Breast epithelium (tissue), 4 donors: Measurements from ENCODE around the gene CDH4. TPM values are rescaled to one million over a fixed set of nuclear protein-coding genes. Genes with fewer than 3 reads are reported as not detected.

ENCODE experiments used
- DNase-seq, 2 donors: peaks; one replicate each; pipeline ENCODE4 v3.0.0-alpha.2; 2019; ENCODE audit warnings: low spot score in 2 of 2
- H3K27ac ChIP-seq, 2 donors: fragments of 200-600 bp; sonication (generic) in 1 of 2; one replicate each; pipeline ENCODE4 v1.5.1; 2016 to 2019; ENCODE audit warnings: mild to moderate bottlenecking in 1 of 2
- H3K27me3 ChIP-seq, 2 donors: fragments of 200-600 bp; sonication (generic) in 1 of 2; one replicate each; pipeline versions ENCODE4 v1.5.1 to v1.6.0; 2017 to 2019; ENCODE audit warnings: control low read depth in 1 of 2, mild to moderate bottlenecking in 1 of 2
- H3K36me3 ChIP-seq: fragments of 200-600 bp; one replicate; pipeline ENCODE4 v1.5.1; 2019
- H3K4me1 ChIP-seq, 2 donors: fragments of 200-600 bp; sonication (generic); one replicate each; pipeline ENCODE4 v1.5.1; 2016 to 2019; ENCODE audit warnings: control low read depth in 1 of 2
- H3K4me3 ChIP-seq, 3 donors: fragments of 200-600 bp; sonication (generic); 1 replicate in 2 of 3; 2 replicates in 1 of 3; pipeline ENCODE4 v1.5.1; 2016 to 2019; ENCODE audit warnings: mild to moderate bottlenecking in 3 of 3, moderate library complexity in 2 of 3
- H3K9me3 ChIP-seq, 2 donors: fragments of 200-600 bp; sonication (generic) in 1 of 2; one replicate each; pipeline ENCODE4 v1.5.1; 2016 to 2019; ENCODE audit warnings: control low read depth in 1 of 2
- CTCF ChIP-seq, 3 donors: fragments of 450-650 bp; IDR thresholded peaks; one replicate each; pipeline ENCODE4 v1.5.1; 2016 to 2017; ENCODE audit warnings: antibody characterized with exemption in 3 of 3, mild to moderate bottlenecking in 3 of 3, moderate library complexity in 3 of 3
- POLR2A ChIP-seq: fragments of 450-650 bp; IDR thresholded peaks from one replicate; pipeline ENCODE4 v1.6.1; 2016; ENCODE audit warnings: antibody characterized with exemption, mild to moderate bottlenecking, moderate library complexity
- POLR2AphosphoS5 ChIP-seq, 3 donors: sonication (generic); formaldehyde crosslinking; IDR thresholded peaks; one replicate each; pipeline ENCODE4 v1.6.1; 2017; ENCODE audit warnings: antibody characterized with exemption in 3 of 3
- intact Hi-C: fragments of 100-400 bp; cut with DNase I; formaldehyde crosslinking; loops from one replicate; pipeline ENCODE4 v1.15.1; 2023; ENCODE audit warnings: low total_unique reads
- total RNA-seq, 3 donors: library from RNA; depleted of rRNA; stranded (reverse); fragments of >200 nt; gene quantifications; one replicate each; pipeline ENCODE4 v1.1.0, GENCODE V29; 2016

The CDH4 gene
- total RNA-seq, 3 donors from 2014 or later: under 0.01 TPM; not detected in 2

GRCh38 chr20:61857884-61858283 is 605.8 kb downstream of the CDH4 start:
- intact Hi-C loops: no loop called here
- no peaks in the 10 kb centered on the region for H3K4me1 ChIP-seq
- no peak for DNase-seq

DNA sequence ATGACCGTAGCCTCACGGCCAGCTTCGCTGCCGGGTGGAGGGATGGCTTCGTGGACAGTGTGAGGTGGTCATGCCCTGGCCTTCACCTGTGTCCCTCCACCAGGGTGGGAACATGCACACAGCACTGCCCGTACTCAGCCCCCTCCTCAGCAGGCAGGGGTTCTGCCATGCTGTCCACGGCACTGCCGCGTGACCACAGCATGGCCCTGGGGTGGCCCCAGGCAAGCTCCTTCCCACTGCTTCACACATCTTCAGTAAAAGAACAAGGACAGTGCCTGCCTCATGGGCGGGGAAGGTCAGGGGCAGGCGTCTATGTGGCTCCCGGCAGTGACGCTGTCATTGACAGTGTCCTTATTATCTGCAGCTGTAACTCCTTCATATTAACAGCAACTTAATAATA is 607.7 kb downstream of the CDH4 start:
- Histone ChIP-seq H3K27me3 (no peaks in the 10 kb centered on the region), H3K4me3 (no peak overlapping the region), H3K9me3 (no peaks in the 10 kb centered on the region), H3K4me1 (no peaks in the 10 kb centered on the region), H3K36me3 (no peaks in the 10 kb centered on the region), H3K27ac (no peak overlapping the region)
- DNase-seq: no peak
- TF ChIP-seq CTCF (IDR thresholded peaks at IDR 0.05): no peak
- intact Hi-C loops: no loop called here

More at GRCh38 chr20:61857884-61858283, 605.8 kb downstream of the CDH4 start:
- no peaks in the 10 kb centered on the region for H3K27me3 ChIP-seq
- TF ChIP-seq POLR2A (no peak), CTCF (IDR thresholded peaks at IDR 0.05) (no peak), POLR2AphosphoS5 (IDR thresholded peaks at IDR 0.05) (no peak)
- no peak overlapping the region for H3K4me3 ChIP-seq
- no peak overlapping the region for H3K27ac ChIP-seq
- no peaks in the 10 kb centered on the region for H3K36me3 ChIP-seq
- H3K9me3 ChIP-seq: no peaks in the 10 kb centered on the region

DNA sequence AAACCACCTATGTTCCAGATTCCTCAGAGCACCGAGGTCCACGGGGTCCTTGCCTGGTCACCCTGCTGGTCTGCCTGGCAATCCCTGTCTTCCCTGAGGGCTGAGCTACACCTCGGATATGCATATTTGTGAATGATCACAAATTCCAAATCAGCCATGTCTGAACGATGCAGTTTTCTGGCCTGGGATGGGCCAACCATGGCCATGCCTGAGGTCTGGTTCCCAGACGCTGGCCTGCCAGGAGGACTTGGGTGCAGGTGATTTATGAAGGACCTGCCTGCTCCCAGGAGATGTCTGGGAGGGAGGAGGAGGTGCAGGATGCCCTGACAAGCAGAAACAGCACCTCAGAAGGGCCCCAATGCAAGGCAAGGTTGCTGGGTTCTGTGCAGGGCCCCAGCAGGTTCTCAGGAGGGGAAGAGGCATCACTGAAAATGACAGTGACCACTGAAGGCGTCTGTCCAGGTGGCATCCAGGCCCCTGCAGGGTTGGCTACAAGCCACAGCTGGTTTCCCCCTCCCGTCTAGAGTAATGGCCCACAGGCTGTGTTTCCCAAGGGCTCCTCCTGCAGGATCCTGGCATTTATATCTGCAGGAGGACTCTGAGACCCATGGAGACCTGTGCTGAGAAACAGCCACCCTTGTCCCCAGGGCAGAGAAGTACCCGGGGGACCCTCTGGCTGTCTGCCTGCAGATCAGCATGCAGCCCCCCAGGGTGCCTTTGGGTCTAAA is 608.4 kb downstream of the CDH4 start:
- no peaks in the 10 kb centered on the region for H3K4me1 ChIP-seq
- H3K27ac ChIP-seq: no peak overlapping the region
- intact Hi-C loops: no loop called here
- no peaks in the 10 kb centered on the region for H3K9me3 ChIP-seq
- H3K36me3 ChIP-seq: no peaks in the 10 kb centered on the region
- no peaks in the 10 kb centered on the region for H3K27me3 ChIP-seq
- TF ChIP-seq POLR2A (no peak), CTCF (IDR thresholded peaks at IDR 0.05) (no peak), POLR2AphosphoS5 (IDR thresholded peaks at IDR 0.05) (no peak)
- DNase-seq: no peak
- no peak overlapping the region for H3K4me3 ChIP-seq

GRCh38 chr20:61861054-61861841 is 609.2 kb downstream of the CDH4 start:
- TF ChIP-seq POLR2AphosphoS5 (IDR thresholded peaks at IDR 0.05) (no peak), POLR2A (no peak), CTCF (IDR thresholded peaks at IDR 0.05) (no peak)
- H3K9me3 ChIP-seq: no peaks in the 10 kb centered on the region
- intact Hi-C loops: no loop called here
- H3K4me3 ChIP-seq: no peak overlapping the region
- H3K27ac ChIP-seq: no peak overlapping the region
- H3K4me1 ChIP-seq: no peaks in the 10 kb centered on the region
- H3K36me3 ChIP-seq: no peaks in the 10 kb centered on the region
- peaks cover 0 to 5% of the 10 kb centered on the region in 2 donors for H3K27me3 ChIP-seq
- DNase-seq: no peak

GRCh38 chr20:61861858-61862257 is 609.8 kb downstream of the CDH4 start:
- intact Hi-C loops: no loop called here
- no peak overlapping the region for H3K4me3 ChIP-seq
- TF ChIP-seq CTCF (IDR thresholded peaks at IDR 0.05) (no peak), POLR2A (no peak), POLR2AphosphoS5 (IDR thresholded peaks at IDR 0.05) (no peak)
- H3K9me3 ChIP-seq: no peaks in the 10 kb centered on the region
- H3K4me1 ChIP-seq: no peaks in the 10 kb centered on the region
- H3K27me3 ChIP-seq: peaks cover 0 to 5% of the 10 kb centered on the region in 2 donors
- no peak overlapping the region for H3K27ac ChIP-seq
- no peak for DNase-seq
- no peaks in the 10 kb centered on the region for H3K36me3 ChIP-seq
